IgD-negative memory B cell (primary cell): ENCODE data around the gene PTGR1. TPM values are rescaled to one million over a fixed set of nuclear protein-coding genes. Genes with fewer than 3 reads are reported as not detected.
"Not testable (repeated sequence)": the region's sequence is repeated elsewhere in the genome, so short reads cannot be mapped to it uniquely, and the experiment has no call there.

Experiments used
- H3K27ac Mint-ChIP-seq, 3 donors: one replicate each; pipeline ENCODE4 v1.8.0; 2020 to 2022; ENCODE audit warnings: mild to moderate bottlenecking in 3 of 3, mixed read lengths in 3 of 3, moderate library complexity in 1 of 3
- H3K27me3 Mint-ChIP-seq: one replicate; pipeline ENCODE4 v1.8.0; 2021; ENCODE audit warnings: mixed read lengths
- H3K36me3 Mint-ChIP-seq: one replicate; pipeline ENCODE4 v1.8.0; 2020; ENCODE audit warnings: mild to moderate bottlenecking, mixed read lengths
- H3K4me1 Mint-ChIP-seq, 3 donors: one replicate each; pipeline ENCODE4 v1.8.0; 2020 to 2022; ENCODE audit warnings: mixed read lengths in 3 of 3, mild to moderate bottlenecking in 1 of 3
- H3K4me3 Mint-ChIP-seq, 4 donors: one replicate each; pipeline ENCODE4 v1.8.0; 2020 to 2022; ENCODE audit warnings: mild to moderate bottlenecking in 4 of 4, mixed read lengths in 4 of 4, moderate library complexity in 3 of 4
- H3K9me3 Mint-ChIP-seq, 3 donors: one replicate each; pipeline ENCODE4 v1.8.0; 2020 to 2021; ENCODE audit warnings: mixed read lengths in 3 of 3, mild to moderate bottlenecking in 1 of 3
- polyA plus RNA-seq: library from polyadenylated mRNA; unstranded; fragments of 300-500 nt; fragmentation: Illumina TruSeq; gene quantifications from one replicate; pipeline ENCODE4 v1.2.3, GENCODE V29; 2021

The PTGR1 gene
- polyA plus RNA-seq, 1 donor from 2014 or later = 0.15 TPM

DNA sequence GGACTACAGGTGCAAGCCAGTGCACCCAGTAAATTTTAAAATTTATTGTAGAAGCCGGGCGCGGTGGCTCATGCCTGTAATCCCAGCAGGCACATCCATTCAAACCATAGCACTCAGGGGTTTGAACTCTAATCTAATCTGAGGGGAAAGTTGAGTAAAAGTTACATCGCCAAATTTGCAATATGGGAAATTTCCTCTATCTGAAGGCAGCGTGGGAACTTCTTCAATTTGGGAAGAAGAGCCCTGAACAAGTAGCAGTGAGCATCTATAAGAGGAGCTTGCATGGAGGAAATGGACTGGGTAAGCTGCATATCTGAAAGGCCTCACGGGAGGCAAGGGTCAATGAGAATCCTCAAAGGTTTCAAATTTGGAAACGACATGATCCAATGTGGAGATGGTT lies 29.0 kb upstream of the PTGR1 start:
- peaks cover 1% of the 10 kb centered on the region for H3K27me3 Mint-ChIP-seq
- no peak overlapping the region for H3K27ac Mint-ChIP-seq
- peaks cover 15 to 17% (median 16%) of the 10 kb centered on the region in 3 donors for H3K4me1 Mint-ChIP-seq
- H3K36me3 Mint-ChIP-seq = no peaks in the 10 kb centered on the region
- H3K9me3 Mint-ChIP-seq = no peaks in the 10 kb centered on the region
- H3K4me3 Mint-ChIP-seq = no peak overlapping the region

DNA sequence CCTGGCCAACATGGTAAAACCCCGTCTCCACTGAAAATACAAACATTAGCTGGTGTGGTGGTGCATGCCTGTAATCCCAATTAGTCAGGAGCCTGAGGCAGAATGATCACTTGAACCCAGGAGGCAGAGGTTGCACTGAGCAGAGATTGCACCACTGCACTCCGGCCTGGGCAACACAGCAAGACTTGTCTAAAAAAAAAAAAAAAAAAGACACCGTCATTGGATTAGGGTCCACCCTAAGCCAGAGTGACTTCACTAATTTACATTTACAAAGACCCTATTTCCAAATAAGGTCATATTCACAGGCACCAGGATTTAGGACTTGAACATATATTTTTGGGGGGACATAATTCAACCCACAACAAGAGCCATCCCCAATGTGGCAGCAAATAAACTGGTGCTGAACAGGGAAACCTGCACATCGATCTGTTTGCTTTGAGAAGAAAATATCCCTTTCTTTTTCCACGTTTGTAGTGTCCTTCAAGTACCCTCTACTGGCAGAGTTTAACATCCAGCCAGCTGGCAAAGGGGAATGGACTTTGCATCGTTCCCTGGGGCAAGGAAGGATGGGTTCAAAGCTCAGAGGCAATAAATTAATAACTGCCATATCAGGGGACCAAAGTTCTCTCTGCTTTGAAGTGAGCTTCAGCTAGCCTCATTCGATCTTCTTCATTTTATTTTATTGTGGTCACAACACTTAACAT lies 28.0 kb upstream of the PTGR1 start:
- H3K4me1 Mint-ChIP-seq = peaks cover 11 to 15% (median 12%) of the 10 kb centered on the region in 3 donors
- H3K27me3 Mint-ChIP-seq = peaks cover 5% of the 10 kb centered on the region
- H3K36me3 Mint-ChIP-seq = peaks cover 1% of the 10 kb centered on the region
- H3K27ac Mint-ChIP-seq = no peak overlapping the region
- H3K9me3 Mint-ChIP-seq = no peaks in the 10 kb centered on the region
- H3K4me3 Mint-ChIP-seq = peak overlapping the region in 1 of 4 donors; percentile 41

DNA sequence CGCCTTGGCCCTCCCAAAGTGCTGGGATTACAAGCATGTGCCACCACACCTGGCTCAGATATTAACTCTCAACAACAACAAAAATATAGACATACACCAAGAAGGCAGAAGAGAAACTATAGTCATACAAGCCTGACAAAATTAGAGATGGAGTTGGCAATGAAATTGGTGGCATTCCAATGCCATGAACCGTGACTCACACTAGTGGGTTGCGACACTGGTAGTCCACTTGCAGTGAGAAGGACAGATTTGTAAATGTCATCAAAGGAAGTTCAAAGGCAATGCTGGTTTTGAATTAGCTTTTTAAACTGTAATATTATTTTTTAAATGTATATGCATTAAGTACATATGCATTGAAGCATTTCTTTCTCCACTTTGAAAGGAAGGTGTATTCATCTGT lies 23.2 kb upstream of the PTGR1 start:
- Mint-ChIP-seq H3K36me3 (peaks cover 1% of the 10 kb centered on the region), H3K9me3 (no peaks in the 10 kb centered on the region), H3K4me1 (no peaks in the 10 kb centered on the region), H3K4me3 (no peak overlapping the region), H3K27ac (no peak overlapping the region), H3K27me3 (peaks cover 7% of the 10 kb centered on the region)

DNA sequence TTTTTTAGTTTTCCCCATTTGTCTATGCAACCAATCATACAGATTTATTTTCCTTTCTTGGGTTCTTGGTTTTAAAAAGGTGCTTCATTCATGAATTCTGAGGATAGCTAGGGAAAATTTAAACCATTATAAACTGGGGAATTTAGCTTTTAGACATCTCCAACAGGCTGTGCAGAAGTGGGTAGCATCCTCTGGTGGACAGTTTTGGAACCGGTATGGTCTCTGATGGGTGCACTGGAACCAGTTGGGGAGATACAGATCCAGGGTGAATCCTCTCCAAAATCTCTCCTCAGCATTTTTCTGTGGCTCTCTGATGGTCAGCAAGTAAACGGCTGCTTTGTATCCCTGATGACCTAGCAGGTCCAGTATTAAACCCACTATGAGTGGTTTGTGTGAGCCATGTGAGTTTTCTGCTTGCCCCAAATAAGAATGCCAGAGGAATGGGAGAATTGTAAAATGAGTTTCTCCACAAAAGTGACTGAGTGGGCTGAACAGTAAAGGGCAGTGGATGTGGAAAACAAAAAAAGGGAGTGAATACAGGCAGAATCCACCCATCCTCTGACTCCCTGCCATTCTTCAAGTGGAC lies 22.5 kb upstream of the PTGR1 start:
- Mint-ChIP-seq H3K4me3 (no peak overlapping the region), H3K9me3 (no peaks in the 10 kb centered on the region)

DNA sequence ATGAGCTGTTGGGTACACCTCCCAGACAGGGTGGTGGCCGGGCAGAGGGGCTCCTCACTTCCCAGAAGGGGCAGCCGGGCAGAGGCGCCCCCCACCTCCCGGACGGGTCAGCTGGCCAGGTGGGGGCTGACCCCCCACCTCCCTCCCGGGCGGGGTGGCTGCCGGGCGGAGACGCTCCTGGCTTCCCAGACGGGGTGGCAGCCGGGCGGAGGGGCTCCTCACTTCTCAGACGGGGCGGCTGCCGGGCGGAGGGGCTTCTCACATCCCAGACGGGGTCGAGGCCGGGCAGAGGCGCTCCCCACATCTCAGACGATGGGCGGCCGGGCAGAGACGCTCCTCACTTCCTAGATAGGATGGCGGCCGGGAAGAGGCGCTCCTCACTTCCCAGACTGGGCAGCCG lies 17.9 kb upstream of the PTGR1 start:
- not testable (repeated sequence) for H3K36me3 Mint-ChIP-seq, H3K27ac Mint-ChIP-seq, H3K4me3 Mint-ChIP-seq, H3K9me3 Mint-ChIP-seq, H3K4me1 Mint-ChIP-seq
- H3K27me3 Mint-ChIP-seq = peaks cover 13% of the 10 kb centered on the region

More for the DNA sequence above, 22.5 kb upstream of the PTGR1 start:
- H3K4me1 Mint-ChIP-seq = no peaks in the 10 kb centered on the region
- no peak overlapping the region for H3K27ac Mint-ChIP-seq
- H3K36me3 Mint-ChIP-seq = peaks cover 1% of the 10 kb centered on the region
- peaks cover 7% of the 10 kb centered on the region for H3K27me3 Mint-ChIP-seq

DNA sequence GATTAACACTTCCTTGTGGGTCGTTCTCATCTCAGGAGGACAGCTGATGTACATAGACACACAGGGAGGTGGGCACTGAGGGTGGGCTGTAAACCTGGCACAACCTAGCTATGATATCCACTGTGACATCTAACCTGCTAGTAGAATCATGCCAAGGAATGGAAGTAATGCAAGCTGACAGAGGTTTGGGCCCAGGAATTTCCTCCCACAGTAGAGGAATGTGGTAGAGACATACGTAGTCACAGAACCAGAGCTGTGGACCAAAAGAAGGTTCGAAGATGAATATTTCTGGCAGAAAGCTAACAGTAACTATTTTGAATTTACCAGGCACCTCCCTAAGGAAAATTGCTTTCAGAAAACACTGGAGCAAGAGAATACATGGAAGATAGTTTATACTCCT lies 16.5 kb upstream of the PTGR1 start:
- Mint-ChIP-seq H3K27me3 (peaks cover 19% of the 10 kb centered on the region), H3K27ac (no peak overlapping the region), H3K4me3 (no peak overlapping the region), H3K36me3 (no peaks in the 10 kb centered on the region), H3K4me1 (no peaks in the 10 kb centered on the region), H3K9me3 (no peaks in the 10 kb centered on the region)

DNA sequence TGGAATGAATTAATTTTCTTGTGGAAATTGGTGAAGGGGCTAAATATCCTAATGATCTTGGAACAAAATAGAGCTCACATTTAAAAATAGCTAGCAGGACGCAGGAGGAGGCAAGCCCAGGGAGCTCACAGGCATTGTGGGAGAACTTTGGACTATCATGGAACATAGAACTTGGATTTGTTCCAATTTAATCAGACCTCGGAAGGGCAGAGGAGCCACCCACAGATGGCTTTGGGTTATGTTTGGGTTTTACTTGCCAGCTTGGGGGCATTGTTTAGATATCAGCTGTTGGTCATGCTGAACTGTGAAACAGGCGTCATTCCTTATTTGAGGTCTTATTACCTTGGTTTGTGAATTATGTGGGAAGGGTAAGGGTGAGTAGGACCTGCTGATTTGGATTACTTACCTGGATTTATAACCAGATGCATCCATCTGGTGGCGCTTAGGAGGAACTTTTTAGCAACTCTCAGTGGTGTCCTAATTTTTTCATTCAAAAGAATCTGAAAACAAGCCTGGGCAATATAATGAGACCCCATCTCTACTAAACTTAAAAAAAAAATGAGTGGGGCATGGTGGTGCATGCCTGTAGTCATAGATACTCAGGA lies 14.1 kb upstream of the PTGR1 start:
- H3K4me1 Mint-ChIP-seq = peaks cover 0 to 1% (median 0%) of the 10 kb centered on the region in 3 donors
- H3K36me3 Mint-ChIP-seq = peaks cover 4% of the 10 kb centered on the region
- peaks cover 34% of the 10 kb centered on the region for H3K27me3 Mint-ChIP-seq
- H3K4me3 Mint-ChIP-seq = no peak overlapping the region
- H3K9me3 Mint-ChIP-seq = peaks cover 0 to 1% (median 0%) of the 10 kb centered on the region in 3 donors
- H3K27ac Mint-ChIP-seq = no peak overlapping the region

DNA sequence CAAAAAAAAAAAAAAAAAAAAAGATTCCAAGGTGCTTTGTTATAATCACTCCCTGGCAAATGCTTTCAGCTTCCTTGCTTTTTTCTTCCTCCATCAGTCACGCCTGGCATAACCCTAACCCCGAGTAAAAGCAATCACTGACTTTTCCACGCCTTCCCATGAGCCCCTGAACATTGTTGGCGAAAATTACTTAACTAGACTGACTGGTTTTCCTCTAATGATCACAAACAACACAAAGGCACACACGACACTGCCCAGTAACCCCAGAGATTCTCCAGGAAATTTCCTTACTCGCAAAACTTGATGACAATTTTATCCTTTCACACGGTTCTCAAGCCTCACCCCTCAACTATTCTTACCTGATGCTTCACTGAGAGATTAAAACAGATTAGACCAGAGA lies 11.4 kb upstream of the PTGR1 start:
- Mint-ChIP-seq H3K36me3 (peaks cover 4% of the 10 kb centered on the region), H3K9me3 (peaks cover 0 to 1% (median 0%) of the 10 kb centered on the region in 3 donors), H3K4me1 (peaks cover 0 to 1% (median 0%) of the 10 kb centered on the region in 3 donors), H3K4me3 (no peak overlapping the region), H3K27me3 (peaks cover 29% of the 10 kb centered on the region), H3K27ac (no peak overlapping the region)

DNA sequence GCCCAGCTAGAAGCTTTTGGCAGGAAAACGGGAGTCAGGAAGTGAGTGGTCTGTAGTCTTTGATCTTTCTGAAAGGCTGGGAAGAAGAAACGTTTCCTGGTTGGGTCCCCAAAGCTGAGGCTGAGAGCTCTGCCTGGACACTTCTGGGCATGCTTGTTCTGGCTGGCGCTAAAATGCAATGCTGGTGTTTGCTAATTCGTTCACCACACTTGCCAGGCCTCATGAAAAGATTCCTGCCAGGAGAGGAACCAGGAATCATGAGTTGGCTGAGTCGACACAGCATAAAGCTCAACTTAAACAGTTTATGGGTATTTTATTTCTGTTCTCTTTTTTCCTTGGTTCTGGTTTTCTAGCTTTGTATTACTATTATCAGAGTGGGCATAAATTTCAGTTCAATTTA lies 10.7 kb upstream of the PTGR1 start:
- Mint-ChIP-seq H3K9me3 (peaks cover 0 to 1% (median 0%) of the 10 kb centered on the region in 3 donors), H3K4me1 (peaks cover 0 to 1% (median 0%) of the 10 kb centered on the region in 3 donors), H3K27ac (no peak overlapping the region), H3K27me3 (peaks cover 29% of the 10 kb centered on the region), H3K36me3 (peaks cover 4% of the 10 kb centered on the region), H3K4me3 (peak overlapping the region in 1 of 4 donors; percentile 52)

GRCh38 chr9:111605041-111605559 lies 5.7 kb upstream of the PTGR1 start:
- peaks cover 0 to 2% (median 0%) of the 10 kb centered on the region in 3 donors for H3K4me1 Mint-ChIP-seq
- H3K4me3 Mint-ChIP-seq = no peak overlapping the region
- peaks cover 0 to 1% (median 0%) of the 10 kb centered on the region in 3 donors for H3K9me3 Mint-ChIP-seq
- peaks cover 4% of the 10 kb centered on the region for H3K36me3 Mint-ChIP-seq
- H3K27ac Mint-ChIP-seq = no peak overlapping the region
- H3K27me3 Mint-ChIP-seq = peaks cover 15% of the 10 kb centered on the region

GRCh38 chr9:111604054-111604615 lies 4.7 kb upstream of the PTGR1 start:
- Mint-ChIP-seq H3K4me1 (peaks cover 3 to 7% (median 6%) of the 10 kb centered on the region in 3 donors), H3K27me3 (peaks cover 15% of the 10 kb centered on the region), H3K4me3 (no peak overlapping the region)

DNA sequence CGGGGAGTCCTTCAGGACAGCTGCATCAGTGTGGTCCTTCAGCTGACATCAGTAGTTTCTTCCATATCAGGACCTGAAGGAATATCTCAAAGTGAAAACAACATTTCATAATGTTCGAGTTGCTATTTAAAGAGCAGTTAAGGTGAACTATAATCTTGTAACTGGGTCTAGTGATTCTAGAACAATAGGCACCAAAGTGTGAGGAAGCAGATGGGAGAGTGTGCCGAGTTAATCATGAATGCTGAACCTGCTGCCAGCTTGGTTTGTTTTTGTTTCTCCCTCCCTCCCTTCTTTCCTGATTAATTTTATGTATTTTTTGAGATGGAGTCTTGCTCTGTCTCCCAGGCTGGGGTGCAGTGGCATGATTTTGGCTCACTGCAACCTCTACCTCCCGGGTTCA lies 3.6 kb upstream of the PTGR1 start:
- no peak overlapping the region for H3K27ac Mint-ChIP-seq
- no peaks in the 10 kb centered on the region for H3K36me3 Mint-ChIP-seq
- peaks cover 17% of the 10 kb centered on the region for H3K27me3 Mint-ChIP-seq
- no peaks in the 10 kb centered on the region for H3K9me3 Mint-ChIP-seq
- peaks cover 7 to 12% (median 9%) of the 10 kb centered on the region in 3 donors for H3K4me1 Mint-ChIP-seq
- no peak overlapping the region for H3K4me3 Mint-ChIP-seq

More at GRCh38 chr9:111604054-111604615, 4.7 kb upstream of the PTGR1 start:
- H3K36me3 Mint-ChIP-seq = peaks cover 4% of the 10 kb centered on the region
- peaks cover 0 to 1% (median 0%) of the 10 kb centered on the region in 3 donors for H3K9me3 Mint-ChIP-seq
- H3K27ac Mint-ChIP-seq = no peak overlapping the region

DNA sequence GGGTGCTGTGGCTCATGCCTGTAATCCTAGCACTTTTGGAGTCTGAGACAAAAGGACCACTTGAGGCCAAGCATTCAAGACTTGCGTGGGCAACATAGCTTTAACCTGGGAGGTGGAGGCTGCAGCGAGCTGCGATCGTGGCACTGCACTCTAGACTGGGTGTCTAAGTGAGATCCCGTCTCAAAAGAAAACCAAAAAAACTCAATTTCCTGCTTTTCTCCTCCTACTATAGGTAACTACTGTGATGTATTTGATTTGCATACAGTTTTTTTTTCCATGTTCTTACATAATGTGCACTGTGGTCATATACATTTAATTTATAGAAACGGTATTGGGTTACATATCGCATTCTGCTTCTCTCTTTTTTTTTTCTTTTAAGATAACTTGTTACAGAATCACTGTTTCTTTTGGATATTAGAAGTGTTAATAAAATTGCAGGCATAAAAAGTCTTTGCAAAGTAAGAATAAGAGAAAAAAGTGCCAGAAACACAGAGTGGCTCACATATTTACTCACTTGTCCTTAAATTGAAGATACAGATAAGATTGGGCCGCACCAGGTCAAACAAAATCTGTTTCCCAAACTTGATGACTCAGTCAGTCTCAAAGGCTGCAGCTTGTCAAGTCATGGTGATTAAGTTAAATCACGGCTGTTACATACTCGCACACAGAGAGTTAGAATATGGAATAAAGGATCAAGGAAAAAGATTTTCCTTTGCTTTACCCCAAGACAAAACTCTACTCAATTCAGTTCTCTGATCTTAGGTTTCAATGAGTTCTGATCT lies 2.0 kb upstream of the PTGR1 start:
- Mint-ChIP-seq H3K4me3 (peak overlapping the region in 1 of 4 donors; percentile 43), H3K4me1 (peaks cover 7 to 16% (median 9%) of the 10 kb centered on the region in 3 donors), H3K27me3 (peaks cover 25% of the 10 kb centered on the region), H3K36me3 (no peaks in the 10 kb centered on the region), H3K27ac (no peak overlapping the region), H3K9me3 (peaks cover 0 to 1% (median 0%) of the 10 kb centered on the region in 3 donors)

DNA sequence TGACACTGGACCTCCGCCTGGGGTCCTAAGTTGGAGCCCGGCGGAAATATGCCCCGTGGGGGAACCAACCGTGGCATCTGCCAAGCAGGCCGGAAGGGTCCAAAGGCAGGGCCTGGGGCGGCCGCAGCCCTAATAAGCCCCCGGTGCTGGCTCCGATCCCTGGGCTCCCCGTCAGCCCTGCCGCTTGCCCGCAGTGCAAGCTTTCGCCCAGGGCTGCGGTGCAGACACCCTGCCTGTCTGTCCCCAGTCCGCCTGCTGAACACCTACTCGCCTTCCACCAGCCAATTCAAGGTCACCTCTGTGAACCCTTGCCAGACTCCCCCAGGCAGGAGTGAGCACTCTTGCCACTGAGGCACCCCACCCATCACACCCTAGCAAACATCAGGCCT lies 502 bp upstream of the PTGR1 start:
- Mint-ChIP-seq H3K4me3 (peak overlapping the region; percentile 27 to 95 (median 73)), H3K27ac (peak overlapping the region in 1 of 3 donors; percentile 16), H3K36me3 (no peaks in the 10 kb centered on the region), H3K27me3 (peaks cover 25% of the 10 kb centered on the region), H3K9me3 (peaks cover 0 to 1% (median 0%) of the 10 kb centered on the region in 3 donors), H3K4me1 (peaks cover 7 to 16% (median 9%) of the 10 kb centered on the region in 3 donors)
